Gastroesophageal sphincter (tissue), 4 donors: ENCODE measurements around the gene TM9SF4. TPM values are rescaled to one million over a fixed set of nuclear protein-coding genes. Genes with fewer than 3 reads are reported as not detected.

Source experiments
- ATAC-seq: fragments of 150-250 bp; one replicate; pipeline ENCODE4 v1.9.1; 2016; ENCODE audit warnings: mild to moderate bottlenecking, moderate library complexity
- H3K27ac ChIP-seq, 4 donors: fragments of 200-600 bp; sonication (generic) in 3 of 4; 1 replicate in 3 of 4; 2 replicates in 1 of 4; pipeline ENCODE4 v1.5.1; 2016 to 2019
- H3K27me3 ChIP-seq: fragments of 200-600 bp; sonication (generic); one replicate; pipeline ENCODE4 v1.5.1; 2019
- H3K36me3 ChIP-seq, 2 donors: fragments of 200-600 bp; sonication (generic); one replicate each; pipeline ENCODE4 v1.5.1; 2019; ENCODE audit warnings: control low read depth in 1 of 2
- H3K4me1 ChIP-seq, 3 donors: fragments of 200-600 bp; sonication (generic); 1 replicate in 2 of 3; 2 replicates in 1 of 3; pipeline ENCODE4 v1.5.1; 2016 to 2019; ENCODE audit warnings: control low read depth in 2 of 3
- H3K4me3 ChIP-seq, 2 donors: fragments of 200-600 bp; sonication (generic); one replicate each; pipeline ENCODE4 v1.5.1; 2019; ENCODE audit warnings: mild to moderate bottlenecking in 1 of 2, moderate library complexity in 1 of 2
- H3K9me3 ChIP-seq, 3 donors: fragments of 200-600 bp; sonication (generic); one replicate each; pipeline ENCODE4 v1.5.1; 2017 to 2019; ENCODE audit warnings: control low read depth in 2 of 3
- EP300 ChIP-seq: sonication (generic); formaldehyde crosslinking; IDR thresholded peaks from one replicate; pipeline ENCODE4 v1.6.1; 2017; ENCODE audit warnings: antibody characterized with exemption, mild to moderate bottlenecking
- POLR2A ChIP-seq, 2 donors: fragments of 450-650 bp; IDR thresholded peaks; one replicate each; pipeline ENCODE4 v1.6.1; 2017; ENCODE audit warnings: antibody characterized with exemption in 2 of 2, mild to moderate bottlenecking in 2 of 2, moderate library complexity in 1 of 2
- POLR2AphosphoS5 ChIP-seq: sonication (generic); formaldehyde crosslinking; IDR thresholded peaks from one replicate; pipeline ENCODE4 v1.6.1; 2017; ENCODE audit warnings: antibody characterized with exemption
- WGBS, 2 donors: methylation state at CpG; one replicate each; pipeline ENCODE4 v1.1.5; 2018; ENCODE audit warnings: low coverage in 1 of 2; 5-methylcytosine and 5-hydroxymethylcytosine counted together
- total RNA-seq, 4 donors: library from RNA; depleted of rRNA; stranded (reverse); fragments of >200 nt; gene quantifications; one replicate each; pipeline ENCODE4 v1.1.0, GENCODE V29; 2016
- TF ChIP-seq, protein P1 (sequence below), 4 experiments: fragments of 200-600 bp in 2 of 4; fragments of 450-650 bp in 2 of 4; sonication (generic) in 1 of 4; IDR thresholded peaks; one replicate each; pipeline ENCODE4 v1.5.1; 2017 to 2019; ENCODE audit warnings: antibody characterized with exemption in 4 of 4, mild to moderate bottlenecking in 2 of 4, moderate library complexity in 2 of 4

Gene TM9SF4
- total RNA-seq, 4 donors from 2014 or later, result 20.7 to 32.6 (median 22.9) TPM

DNA sequence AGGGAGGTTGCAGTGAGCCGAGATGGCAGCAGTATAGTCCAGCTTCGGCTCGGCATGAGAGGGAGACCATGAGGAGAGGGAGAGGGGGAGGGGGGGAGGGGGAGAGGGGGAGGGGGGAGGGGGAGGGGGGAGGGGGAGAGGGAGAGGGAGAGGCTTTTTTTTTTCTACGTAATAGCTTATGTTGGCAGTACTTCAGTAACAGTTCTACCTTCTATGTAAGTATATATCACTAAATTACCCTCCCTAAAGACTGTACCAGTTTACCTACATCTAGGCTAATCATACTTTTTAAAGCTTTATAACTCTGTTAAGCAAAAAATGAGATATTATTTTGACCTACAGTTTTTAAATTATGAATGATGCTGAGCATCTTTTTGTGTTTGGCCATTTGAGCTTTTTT is 13.6 kb downstream of the TM9SF4 start:
- Histone ChIP-seq H3K4me3 (no peak overlapping the region), H3K27ac (no peak overlapping the region), H3K4me1 (no peaks in the 10 kb centered on the region), H3K9me3 (no peaks in the 10 kb centered on the region), H3K27me3 (no peaks in the 10 kb centered on the region), H3K36me3 (peaks cover 0 to 14% of the 10 kb centered on the region in 2 donors)
- WGBS, 2 donors, result 62% methylated on average over 2 of the region's 4 CpGs; no CpG with 5 or more reads in 1 of the 2 donors
- ATAC-seq, result no peak
- TF ChIP-seq POLR2A (IDR thresholded peaks at IDR 0.05) (no peak), POLR2AphosphoS5 (no peak), EP300 (no peak)
- TF ChIP-seq, protein P1, sequence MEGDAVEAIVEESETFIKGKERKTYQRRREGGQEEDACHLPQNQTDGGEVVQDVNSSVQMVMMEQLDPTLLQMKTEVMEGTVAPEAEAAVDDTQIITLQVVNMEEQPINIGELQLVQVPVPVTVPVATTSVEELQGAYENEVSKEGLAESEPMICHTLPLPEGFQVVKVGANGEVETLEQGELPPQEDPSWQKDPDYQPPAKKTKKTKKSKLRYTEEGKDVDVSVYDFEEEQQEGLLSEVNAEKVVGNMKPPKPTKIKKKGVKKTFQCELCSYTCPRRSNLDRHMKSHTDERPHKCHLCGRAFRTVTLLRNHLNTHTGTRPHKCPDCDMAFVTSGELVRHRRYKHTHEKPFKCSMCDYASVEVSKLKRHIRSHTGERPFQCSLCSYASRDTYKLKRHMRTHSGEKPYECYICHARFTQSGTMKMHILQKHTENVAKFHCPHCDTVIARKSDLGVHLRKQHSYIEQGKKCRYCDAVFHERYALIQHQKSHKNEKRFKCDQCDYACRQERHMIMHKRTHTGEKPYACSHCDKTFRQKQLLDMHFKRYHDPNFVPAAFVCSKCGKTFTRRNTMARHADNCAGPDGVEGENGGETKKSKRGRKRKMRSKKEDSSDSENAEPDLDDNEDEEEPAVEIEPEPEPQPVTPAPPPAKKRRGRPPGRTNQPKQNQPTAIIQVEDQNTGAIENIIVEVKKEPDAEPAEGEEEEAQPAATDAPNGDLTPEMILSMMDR (IDR thresholded peaks at IDR 0.05), result no peak

DNA sequence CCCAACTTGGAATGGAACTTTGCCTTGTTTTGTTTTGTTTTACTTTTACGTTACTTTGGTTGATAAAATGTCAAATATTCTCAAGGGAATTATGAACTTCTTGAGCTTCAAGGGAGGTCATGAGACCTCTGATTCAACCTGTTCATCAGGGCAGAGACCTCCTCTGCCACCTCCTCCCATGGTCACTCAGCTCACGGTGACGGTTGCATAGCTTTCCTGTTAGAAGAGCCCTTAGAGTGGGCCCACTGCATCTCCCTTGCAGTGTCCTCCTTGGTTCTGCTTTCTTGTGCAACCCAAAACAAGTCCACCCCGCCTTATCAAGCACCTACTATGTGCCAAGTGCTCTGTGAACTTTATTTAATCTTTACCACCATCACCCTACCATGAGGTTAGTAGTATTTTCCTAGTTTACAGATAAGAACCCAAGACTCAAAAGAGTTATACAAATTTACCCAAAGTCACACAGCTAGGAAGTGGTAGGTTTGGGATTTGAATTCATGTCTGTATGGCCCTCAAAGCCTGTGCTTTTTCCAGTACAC is 15.5 kb downstream of the TM9SF4 start:
- Histone ChIP-seq H3K4me3 (no peak overlapping the region), H3K27me3 (no peaks in the 10 kb centered on the region), H3K36me3 (peaks cover 0 to 18% of the 10 kb centered on the region in 2 donors), H3K9me3 (no peaks in the 10 kb centered on the region), H3K27ac (no peak overlapping the region), H3K4me1 (no peaks in the 10 kb centered on the region)
- ATAC-seq, result no peak
- TF ChIP-seq POLR2AphosphoS5, result no peak
- no peak for TF ChIP-seq EP300
- TF ChIP-seq, protein P1 (IDR thresholded peaks at IDR 0.05), result no peak
- TF ChIP-seq POLR2A (IDR thresholded peaks at IDR 0.05), result no peak
- WGBS, 2 donors, result 85 to 90% methylated on average over 4 of the region's 4 CpGs

DNA sequence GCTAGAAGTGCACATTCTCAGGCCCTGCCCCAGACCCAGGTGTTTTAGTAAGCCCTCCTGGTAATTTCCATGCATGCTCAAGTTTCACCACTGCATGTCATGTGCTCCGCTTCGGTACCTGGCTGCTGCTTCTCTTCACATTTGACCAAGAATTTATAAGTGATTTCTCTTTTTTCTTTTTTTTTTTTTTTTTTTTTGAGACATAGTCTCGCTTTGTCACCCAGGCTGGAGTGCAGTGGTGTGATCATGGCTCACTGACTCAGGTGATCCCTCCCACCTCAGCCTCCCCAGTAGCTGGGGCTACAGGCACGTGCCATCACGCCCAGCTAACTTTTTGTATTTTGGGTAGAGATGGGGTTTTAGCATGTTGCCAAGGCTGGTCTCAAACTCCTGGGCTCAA is 16.0 kb downstream of the TM9SF4 start:
- TF ChIP-seq, protein P1 (IDR thresholded peaks at IDR 0.05), result no peak
- TF ChIP-seq POLR2AphosphoS5, result no peak
- no peak for TF ChIP-seq POLR2A (IDR thresholded peaks at IDR 0.05)
- TF ChIP-seq EP300, result no peak
- Histone ChIP-seq H3K9me3 (no peaks in the 10 kb centered on the region), H3K4me3 (no peak overlapping the region), H3K27ac (no peak overlapping the region), H3K27me3 (no peaks in the 10 kb centered on the region), H3K4me1 (peaks cover 0 to 5% (median 0%) of the 10 kb centered on the region in 3 donors), H3K36me3 (peaks cover 0 to 18% of the 10 kb centered on the region in 2 donors)
- 92% methylated on average over 3 of the region's 5 CpGs; no CpG with 5 or more reads in 1 of the 2 donors for WGBS, 2 donors
- no peak for ATAC-seq

DNA sequence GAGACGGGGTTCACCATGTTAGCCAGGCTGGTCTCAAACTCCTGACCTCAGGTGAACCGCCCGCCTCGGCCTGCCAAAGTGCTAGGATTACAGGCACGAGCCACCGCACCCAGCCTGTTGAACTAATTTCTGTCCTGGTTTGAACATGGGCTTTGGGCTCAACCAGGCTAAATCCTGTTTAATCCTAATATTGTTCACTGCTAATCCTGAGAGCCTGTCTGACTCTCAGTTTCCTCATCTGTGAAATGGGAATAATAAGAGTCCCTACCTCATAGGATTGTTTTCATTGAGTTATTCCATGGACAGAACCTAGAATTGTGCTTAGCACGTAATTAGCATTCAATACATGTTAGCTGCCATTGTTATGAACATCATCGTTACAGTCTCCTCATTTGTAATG is 17.4 kb downstream of the TM9SF4 start:
- TF ChIP-seq POLR2AphosphoS5 (no peak), EP300 (no peak), POLR2A (IDR thresholded peaks at IDR 0.05) (no peak)
- TF ChIP-seq, protein P1 (IDR thresholded peaks at IDR 0.05), result no peak
- Histone ChIP-seq H3K4me1 (peaks cover 0 to 9% (median 0%) of the 10 kb centered on the region in 3 donors), H3K27ac (no peak overlapping the region), H3K4me3 (no peak overlapping the region), H3K27me3 (no peaks in the 10 kb centered on the region), H3K9me3 (no peaks in the 10 kb centered on the region), H3K36me3 (peaks cover 0 to 18% of the 10 kb centered on the region in 2 donors)
- no peak for ATAC-seq
- WGBS, 2 donors, result 61 to 93% methylated on average over 3 of the region's 8 CpGs

DNA sequence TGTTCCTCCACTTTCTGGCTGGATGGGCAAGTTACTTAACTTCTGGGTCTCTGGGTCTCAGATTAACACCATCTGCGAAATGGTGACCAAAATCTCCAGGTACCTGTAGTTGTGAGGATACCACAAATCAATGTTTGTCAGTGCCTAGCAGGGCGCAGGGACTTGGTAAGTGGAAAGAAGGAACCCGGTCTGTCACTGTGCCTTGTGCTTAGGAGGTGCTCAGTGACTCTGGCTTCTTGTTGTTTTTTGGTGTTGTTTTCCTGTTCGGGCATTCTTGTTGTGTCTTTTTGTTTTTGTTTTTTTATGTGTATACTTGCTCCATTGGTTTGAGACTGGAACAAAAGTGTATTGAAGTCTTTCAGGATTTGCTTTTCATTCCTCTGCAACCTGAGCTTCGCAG is 17.8 kb downstream of the TM9SF4 start:
- Histone ChIP-seq H3K27ac (no peak overlapping the region), H3K4me1 (peaks cover 0 to 9% (median 0%) of the 10 kb centered on the region in 3 donors), H3K27me3 (no peaks in the 10 kb centered on the region), H3K36me3 (peaks cover 0 to 18% of the 10 kb centered on the region in 2 donors), H3K9me3 (no peaks in the 10 kb centered on the region), H3K4me3 (no peak overlapping the region)
- WGBS, 2 donors, result 80 to 92% methylated on average over 1 to 5 of the region's 5 CpGs
- no peak for TF ChIP-seq POLR2AphosphoS5
- TF ChIP-seq POLR2A (IDR thresholded peaks at IDR 0.05), result no peak
- TF ChIP-seq EP300, result no peak
- TF ChIP-seq, protein P1 (IDR thresholded peaks at IDR 0.05), result no peak
- no peak for ATAC-seq
